ENCODE data around the gene LRRFIP1. TPM values are rescaled to one million over a fixed set of nuclear protein-coding genes. Genes with fewer than 3 reads are reported as not detected.

Gene LRRFIP1
- total and polyA plus RNA-seq, 9 donors, result 27.4 to 71.1 (median 56.1) TPM

DNA sequence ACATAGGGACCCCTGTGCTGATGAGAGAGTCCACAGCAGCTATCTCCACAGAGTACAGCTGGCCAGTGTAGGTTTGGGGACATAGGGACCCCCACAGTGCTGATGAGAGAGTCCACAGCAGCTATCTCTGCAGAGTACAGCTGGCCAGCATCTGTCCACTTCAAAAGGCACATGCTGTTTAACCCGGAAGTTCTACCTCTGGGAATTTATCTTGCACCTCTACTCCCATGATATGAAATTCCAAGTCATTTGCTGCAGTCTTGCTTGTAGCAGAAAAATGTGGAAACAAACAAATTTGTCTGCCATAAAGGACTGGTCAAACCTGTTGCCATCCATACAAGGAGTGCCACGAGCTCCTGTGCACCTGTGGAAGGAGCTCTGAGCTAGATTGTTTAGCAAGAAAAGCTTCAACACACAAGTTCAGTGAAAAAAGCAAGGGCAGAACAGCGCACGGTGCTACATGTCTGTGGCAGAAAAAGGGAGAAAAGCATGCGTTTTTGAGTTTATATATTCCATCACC is 33.1 kb downstream of the LRRFIP1 start:
- Histone ChIP-seq H3K4me1 (ENCODE audit: insufficient read depth) (peaks cover 4% of the 10 kb centered on the region), H3K36me3 (no peaks in the 10 kb centered on the region), H3K9me3 (no peaks in the 10 kb centered on the region), H3K27me3 (no peaks in the 10 kb centered on the region), H3K4me3 (no peak overlapping the region), H3K27ac (no peak overlapping the region)
- no peak for DNase-seq
- WGBS, 3 donors, result 73 to 77% (median 74%) methylated on average over 5 of the region's 5 CpGs
- intact Hi-C loops (cut with DNase I), result no loop called here
- TF ChIP-seq POLR2A (IDR thresholded peaks at IDR 0.05) (no peak), EP300 (IDR thresholded peaks at IDR 0.05) (no peak), CTCF (IDR thresholded peaks at IDR 0.05) (no peak)

DNA sequence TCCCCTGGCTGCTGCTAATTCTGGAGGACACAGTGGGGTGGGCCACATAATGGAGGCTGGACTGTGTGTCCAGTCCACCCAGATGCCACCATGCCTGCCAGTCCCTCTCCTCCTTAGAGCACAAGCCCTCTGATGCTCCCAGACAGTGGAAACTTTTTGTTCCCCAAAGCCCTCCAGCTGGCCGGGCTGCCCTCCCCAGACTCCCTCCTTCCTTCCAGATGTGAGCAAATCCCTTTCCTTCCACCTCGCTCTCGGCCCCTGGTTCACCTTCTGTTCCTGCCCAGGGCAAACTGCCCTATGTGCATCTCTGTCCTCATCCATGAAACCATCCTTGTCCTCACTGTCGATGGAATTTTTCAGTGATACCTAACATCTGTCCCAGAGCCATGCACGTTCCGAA is 33.9 kb downstream of the LRRFIP1 start:
- H3K4me3 ChIP-seq, result no peak overlapping the region
- no peaks in the 10 kb centered on the region for H3K9me3 ChIP-seq
- intact Hi-C loops (cut with DNase I), result no loop called here
- 69 to 74% (median 70%) methylated on average over 6 of the region's 6 CpGs for WGBS, 3 donors
- TF ChIP-seq EP300 (IDR thresholded peaks at IDR 0.05) (no peak), POLR2A (IDR thresholded peaks at IDR 0.05) (no peak), CTCF (IDR thresholded peaks at IDR 0.05) (no peak)
- peaks cover 4% of the 10 kb centered on the region for H3K4me1 ChIP-seq (ENCODE audit: insufficient read depth)
- no peak for DNase-seq
- H3K27ac ChIP-seq, result no peak overlapping the region
- no peaks in the 10 kb centered on the region for H3K36me3 ChIP-seq
- no peaks in the 10 kb centered on the region for H3K27me3 ChIP-seq

DNA sequence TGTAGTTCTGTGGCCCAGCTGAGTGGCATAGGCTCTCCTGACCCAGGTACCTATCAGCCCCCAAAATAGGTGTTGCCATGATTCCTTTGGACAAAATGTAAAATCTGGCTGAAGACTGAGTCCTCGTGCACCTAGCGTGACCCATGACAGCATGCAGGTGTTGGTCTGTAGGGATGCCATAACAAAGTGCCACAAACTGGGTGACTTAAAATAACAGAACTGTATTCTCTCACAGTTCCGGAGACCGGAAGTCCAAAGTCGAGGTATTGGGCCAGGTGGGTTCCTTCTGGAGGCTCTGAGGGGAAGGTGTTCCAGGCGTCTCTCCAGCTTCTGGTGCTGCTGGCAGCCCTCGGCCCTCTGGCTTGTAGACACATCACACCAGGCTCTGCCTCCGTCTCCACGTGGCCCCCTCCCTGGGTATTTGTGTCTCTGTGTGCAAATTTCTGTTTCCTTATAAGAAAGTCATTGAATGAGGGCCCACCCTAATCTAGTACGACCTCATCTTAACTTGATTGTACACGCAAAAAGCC is 34.5 kb downstream of the LRRFIP1 start:
- Histone ChIP-seq H3K36me3 (no peaks in the 10 kb centered on the region), H3K27ac (no peak overlapping the region), H3K4me3 (no peak overlapping the region), H3K9me3 (no peaks in the 10 kb centered on the region), H3K27me3 (no peaks in the 10 kb centered on the region), H3K4me1 (ENCODE audit: insufficient read depth) (peaks cover 4% of the 10 kb centered on the region)
- no peak for TF ChIP-seq EP300 (IDR thresholded peaks at IDR 0.05)
- TF ChIP-seq CTCF (IDR thresholded peaks at IDR 0.05), result no peak
- TF ChIP-seq POLR2A (IDR thresholded peaks at IDR 0.05), result no peak
- intact Hi-C loops (cut with DNase I), result no loop called here
- DNase-seq, result no peak
- 66 to 68% (median 68%) methylated on average over 11 of the region's 11 CpGs for WGBS, 3 donors

- peak; percentile 28 for TF ChIP-seq EP300 (IDR thresholded peaks at IDR 0.05)
- no peak for TF ChIP-seq POLR2A (IDR thresholded peaks at IDR 0.05)
- peak; percentile 89 to 96 (median 91) for DNase-seq
- WGBS, 3 donors, result 5 to 9% (median 7%) methylated on average over 13 of the region's 13 CpGs
- no peaks in the 10 kb centered on the region for H3K27me3 ChIP-seq
- intact Hi-C loops (cut with DNase I), result no loop called here
- no peaks in the 10 kb centered on the region for H3K9me3 ChIP-seq
- H3K36me3 ChIP-seq, result no peaks in the 10 kb centered on the region
- no peak overlapping the region for H3K4me3 ChIP-seq
- no peak overlapping the region for H3K27ac ChIP-seq
- H3K4me1 ChIP-seq (ENCODE audit: insufficient read depth), result peaks cover 4% of the 10 kb centered on the region
Measured at GRCh38 chr2:237662671-237663093, 35.3 kb downstream of the LRRFIP1 start.

DNA sequence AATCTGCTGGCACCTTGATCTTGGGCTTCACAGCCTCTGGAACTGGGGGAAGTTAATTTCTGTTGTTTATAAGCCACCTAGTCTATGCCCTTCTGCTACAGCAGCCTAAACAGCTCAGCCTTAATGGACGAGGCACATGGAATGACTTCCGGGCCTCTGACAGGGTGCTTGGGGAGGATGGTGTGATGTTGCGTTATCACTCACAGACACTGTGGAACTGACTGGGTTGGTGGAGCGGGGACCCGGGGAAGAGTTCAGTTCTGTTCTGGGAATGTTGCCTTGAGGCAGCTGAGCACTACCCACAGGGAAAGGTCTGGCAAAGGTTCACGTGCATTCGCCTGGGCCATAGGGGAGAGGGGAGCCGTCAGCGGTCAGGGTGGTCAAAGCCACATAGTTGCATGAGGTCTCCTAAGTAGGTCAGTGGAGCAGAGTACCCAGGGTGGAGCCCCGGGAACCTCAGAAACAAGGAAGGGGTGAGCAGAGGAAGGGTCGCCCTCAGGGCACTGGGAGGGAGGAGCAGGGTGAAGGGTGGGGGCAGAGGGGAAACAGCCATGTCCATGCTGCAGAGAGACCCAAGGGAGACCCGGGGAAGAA is 36.2 kb downstream of the LRRFIP1 start:
- H3K4me1 ChIP-seq (ENCODE audit: insufficient read depth), result peaks cover 4% of the 10 kb centered on the region
- no peaks in the 10 kb centered on the region for H3K9me3 ChIP-seq
- no peak for DNase-seq
- WGBS, 3 donors, result 84 to 90% (median 88%) methylated on average over 12 of the region's 12 CpGs
- H3K27ac ChIP-seq, result no peak overlapping the region
- no peak for TF ChIP-seq CTCF (IDR thresholded peaks at IDR 0.05)
- no peak for TF ChIP-seq EP300 (IDR thresholded peaks at IDR 0.05)
- TF ChIP-seq POLR2A (IDR thresholded peaks at IDR 0.05), result no peak
- intact Hi-C loops (cut with DNase I), result no loop called here
- no peaks in the 10 kb centered on the region for H3K36me3 ChIP-seq
- H3K27me3 ChIP-seq, result no peaks in the 10 kb centered on the region
- no peak overlapping the region for H3K4me3 ChIP-seq

Data from ovary (tissue), 9 donors.